IPS DF 4.7 (cell line): Measurements from ENCODE around the gene SCUBE2.
A peak's percentile ranks its signal among the peaks of the same experiment; 100 is the strongest.
"Not testable (repeated sequence)": the region's sequence is repeated elsewhere in the genome, so short reads cannot be mapped to it uniquely, and the experiment has no call there.

ENCODE experiments used
- DNase-seq: peaks from one replicate; pipeline ENCODE4 v3.0.0-alpha.2; 2013; ENCODE audit warnings: low spot score; ENCODE audit errors: extremely low read depth

Gene SCUBE2

DNA sequence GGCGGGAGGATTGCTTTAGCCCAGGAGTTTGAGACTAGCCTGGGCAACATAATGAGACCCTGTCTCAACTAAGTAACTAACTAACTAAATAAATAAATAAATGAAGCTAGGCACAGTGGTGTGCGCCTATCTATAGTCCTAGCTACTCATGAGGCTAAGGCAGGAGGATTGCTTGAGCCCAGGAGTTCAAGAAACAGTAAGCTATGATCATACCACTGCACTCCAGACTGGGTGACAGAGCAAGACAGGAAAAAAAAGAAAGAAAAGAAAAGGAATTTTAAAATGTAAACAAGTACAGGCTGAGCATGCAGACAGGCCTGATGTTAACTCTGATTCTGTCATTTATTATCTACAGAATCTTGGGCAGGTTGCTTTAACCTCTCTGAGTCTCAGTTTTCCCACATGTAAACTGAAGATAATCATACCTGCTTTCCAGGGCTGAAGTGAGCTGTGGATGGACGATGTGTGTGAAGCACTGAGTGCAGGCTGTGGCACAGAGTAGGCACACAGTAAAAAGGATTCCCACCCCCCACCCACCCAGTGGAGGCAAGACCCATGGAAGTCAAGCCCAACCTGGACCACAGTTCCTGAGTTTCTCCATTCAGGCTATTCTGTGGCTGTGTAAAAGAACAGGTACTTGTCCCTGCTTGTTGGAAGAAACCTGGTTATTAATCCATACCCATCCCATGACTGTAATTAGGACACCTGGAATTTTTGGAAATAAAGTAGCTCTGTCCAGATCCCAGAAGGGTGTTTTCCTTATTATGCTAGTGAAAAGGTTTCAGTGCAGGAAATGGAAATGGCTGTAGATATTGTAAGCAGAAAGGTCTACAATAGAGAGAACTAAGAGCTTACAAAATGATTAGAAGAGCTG lies 18.7 kb upstream of the SCUBE2 start:
- no peak for DNase-seq

DNA sequence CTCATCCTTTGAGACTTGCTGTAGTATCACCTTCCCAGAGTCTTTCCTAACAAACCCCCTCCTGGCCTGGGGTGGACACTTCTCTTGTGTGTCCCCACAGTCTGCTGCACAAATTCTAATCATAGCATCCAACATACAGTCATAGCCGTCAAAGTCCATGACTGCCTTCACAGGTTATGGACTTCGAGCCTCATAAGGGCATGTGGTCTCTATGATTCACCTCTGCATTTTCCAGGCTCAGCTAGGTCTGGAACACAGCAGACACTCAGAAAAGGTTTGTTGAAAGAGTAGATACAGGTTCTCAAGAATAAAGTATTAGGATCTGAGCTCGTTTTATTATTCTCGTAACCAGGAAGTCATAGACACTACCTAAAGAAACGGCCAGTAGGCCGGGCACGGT lies 13.2 kb upstream of the SCUBE2 start:
- no peak for DNase-seq

DNA sequence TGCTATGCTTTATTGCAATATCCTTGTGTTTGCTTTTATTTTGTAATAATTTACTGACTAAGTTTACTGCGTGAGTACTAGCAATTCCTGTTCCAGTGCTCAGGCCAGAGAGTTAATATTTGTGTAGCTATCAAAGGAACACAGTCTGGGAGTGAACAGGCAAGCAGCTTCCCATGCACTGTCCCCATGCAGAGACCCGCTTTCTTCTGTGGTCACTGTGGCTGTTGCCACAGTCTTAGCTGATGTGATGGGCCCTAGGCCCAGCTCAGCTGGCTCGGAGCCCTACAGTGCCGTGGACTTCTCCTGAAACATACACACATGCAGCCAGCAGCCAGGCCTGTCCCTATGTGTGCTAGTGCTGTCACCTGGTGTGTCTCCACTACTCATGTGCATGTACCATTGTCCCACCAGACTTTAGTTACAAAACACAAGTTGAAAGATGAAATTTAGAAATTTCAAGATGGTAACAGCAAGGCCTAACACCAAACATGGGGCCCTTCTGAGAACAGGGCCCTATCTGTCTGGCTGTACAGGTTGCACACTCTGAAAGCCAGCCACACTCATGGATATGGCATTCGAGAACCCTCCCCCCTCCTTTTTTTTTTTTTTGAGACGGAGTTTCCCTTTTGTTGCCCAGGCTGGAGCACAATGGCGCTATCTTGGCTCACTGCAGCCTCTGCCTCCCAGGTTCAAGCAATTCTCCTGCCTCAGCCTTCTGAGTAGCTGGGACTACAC lies 12.3 kb upstream of the SCUBE2 start:
- DNase-seq, result no peak

DNA sequence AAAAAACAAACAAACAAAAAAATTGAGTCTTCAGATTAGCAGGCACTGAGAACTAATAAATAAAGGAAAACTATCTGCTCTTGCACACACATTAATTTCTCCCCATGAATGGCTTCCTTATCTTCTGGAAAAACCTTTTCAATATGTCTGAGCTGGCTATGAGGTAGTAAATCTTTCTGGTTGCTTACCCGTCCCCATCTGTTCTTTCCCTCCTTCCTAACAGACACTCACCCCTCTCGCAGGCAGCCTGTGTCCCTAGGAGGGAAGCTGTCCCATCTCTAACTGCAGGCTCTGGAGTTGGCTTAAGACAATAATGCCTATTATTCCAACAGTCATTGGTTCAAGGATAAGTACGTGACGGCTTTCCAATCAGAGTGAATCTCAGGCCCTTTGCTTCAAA lies 8.2 kb upstream of the SCUBE2 start:
- no peak for DNase-seq

DNA sequence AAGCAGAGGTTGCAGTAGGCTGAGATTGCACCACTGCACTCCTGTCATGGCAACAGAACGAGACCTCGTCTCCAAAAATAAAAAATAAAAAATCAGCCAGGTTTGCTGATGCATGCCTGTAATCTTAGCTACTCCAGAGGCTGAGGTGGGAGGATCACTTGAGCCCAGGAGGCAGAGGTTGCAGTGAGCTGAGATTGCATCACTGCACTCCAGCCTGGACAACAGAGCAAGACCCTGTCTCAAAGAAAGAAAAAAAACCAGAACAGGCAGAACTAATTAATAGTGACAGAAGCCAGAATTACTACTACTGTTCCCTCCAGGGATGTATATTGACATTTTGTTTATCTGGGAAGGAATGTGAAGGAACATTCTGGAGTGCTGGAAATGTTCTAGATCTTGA lies 7.1 kb upstream of the SCUBE2 start:
- DNase-seq, result not testable (repeated sequence)

DNA sequence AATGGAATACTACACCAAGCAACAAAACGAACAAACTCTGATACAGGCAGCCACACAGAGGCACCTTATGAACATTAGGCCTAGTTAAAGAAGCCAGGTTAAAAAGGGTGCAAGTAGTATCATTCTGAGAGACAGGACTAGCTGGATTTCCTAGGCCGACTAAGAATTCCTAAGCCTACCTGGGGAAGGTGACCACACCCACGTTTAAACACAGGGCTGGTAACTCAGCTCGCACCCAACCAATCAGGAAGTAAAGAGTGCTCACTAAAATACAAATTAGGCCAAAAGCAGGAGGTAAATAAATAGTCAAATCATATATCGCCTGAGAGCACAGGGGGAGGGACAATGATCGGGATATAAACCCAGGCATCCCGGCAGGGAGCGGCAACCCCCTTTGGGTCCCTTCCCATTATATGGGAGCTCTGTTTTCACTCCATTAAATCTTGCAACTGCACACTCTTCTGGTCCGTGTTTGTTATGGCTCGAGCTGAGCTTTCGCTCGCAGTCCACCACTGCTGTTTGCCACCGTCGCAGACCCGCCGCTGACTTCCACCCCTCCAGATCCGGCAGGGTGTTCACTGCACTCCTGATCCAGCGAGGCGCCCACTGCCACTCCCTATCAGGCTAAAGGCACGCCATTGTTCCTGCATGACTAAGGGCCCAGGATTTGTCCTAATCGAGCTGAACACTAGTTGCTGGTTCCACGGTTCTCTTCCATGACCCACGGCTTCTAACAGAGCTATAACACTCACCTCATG lies 6.0 kb upstream of the SCUBE2 start:
- DNase-seq, result not testable (repeated sequence)

DNA sequence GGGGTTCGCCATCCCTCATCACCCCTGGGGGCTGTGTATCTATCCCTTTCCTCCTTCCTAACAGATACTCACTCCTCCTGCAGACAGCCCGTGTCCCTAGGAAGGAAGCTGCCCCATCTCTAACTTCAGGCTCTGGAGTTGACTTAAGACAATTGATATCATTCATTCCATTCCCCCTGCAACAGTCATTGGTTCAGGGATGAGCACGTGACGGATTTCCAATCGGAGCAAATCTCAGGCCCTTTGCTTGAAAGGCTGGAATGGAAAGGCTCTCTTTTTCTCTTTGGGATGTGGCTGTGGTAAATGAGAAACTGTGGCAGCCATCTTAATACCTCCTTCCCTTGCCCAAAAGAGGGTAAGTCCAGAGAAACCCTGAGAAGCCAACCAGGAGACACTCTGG lies 5.0 kb upstream of the SCUBE2 start:
- no peak for DNase-seq

DNA sequence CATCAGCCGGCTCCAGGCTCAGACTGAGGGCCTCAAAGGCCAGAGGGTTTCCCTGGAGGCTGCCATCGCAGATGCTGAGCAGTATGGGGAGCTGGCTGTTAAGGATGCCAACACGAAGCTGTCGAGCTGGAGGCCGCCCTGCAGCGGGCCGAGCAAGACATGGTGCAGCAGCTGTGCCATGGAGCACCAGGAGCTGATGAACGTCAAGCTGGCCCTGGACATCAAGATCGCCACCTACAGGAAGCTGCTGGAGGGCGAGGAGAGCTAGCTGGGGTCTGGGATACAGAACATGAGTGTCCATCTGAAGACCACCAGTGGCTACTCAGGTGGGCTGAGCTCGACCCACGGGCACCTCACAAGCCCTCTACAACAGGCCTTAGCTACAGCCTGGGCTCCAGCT lies 4.0 kb upstream of the SCUBE2 start:
- no peak for DNase-seq

DNA sequence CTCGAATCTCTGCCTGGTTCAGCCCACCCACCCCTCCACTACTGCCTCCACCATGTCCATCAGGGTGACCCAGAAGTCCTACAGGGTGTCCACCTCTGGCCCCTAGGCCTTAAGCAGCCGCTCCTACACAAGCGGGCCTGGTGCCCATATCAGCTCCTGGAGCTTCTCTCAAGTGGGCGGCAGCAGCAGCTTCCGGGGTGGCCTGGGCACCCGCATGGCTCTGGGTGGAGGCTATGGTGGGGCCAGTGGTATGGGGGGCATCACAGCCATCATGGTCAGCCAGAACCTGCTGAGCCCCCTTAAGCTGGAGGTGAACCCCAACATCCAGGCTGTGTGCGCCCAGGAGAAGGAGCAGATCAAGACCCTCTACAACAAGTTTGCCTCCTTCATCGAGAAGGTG lies 3.0 kb upstream of the SCUBE2 start:
- DNase-seq, result no peak

DNA sequence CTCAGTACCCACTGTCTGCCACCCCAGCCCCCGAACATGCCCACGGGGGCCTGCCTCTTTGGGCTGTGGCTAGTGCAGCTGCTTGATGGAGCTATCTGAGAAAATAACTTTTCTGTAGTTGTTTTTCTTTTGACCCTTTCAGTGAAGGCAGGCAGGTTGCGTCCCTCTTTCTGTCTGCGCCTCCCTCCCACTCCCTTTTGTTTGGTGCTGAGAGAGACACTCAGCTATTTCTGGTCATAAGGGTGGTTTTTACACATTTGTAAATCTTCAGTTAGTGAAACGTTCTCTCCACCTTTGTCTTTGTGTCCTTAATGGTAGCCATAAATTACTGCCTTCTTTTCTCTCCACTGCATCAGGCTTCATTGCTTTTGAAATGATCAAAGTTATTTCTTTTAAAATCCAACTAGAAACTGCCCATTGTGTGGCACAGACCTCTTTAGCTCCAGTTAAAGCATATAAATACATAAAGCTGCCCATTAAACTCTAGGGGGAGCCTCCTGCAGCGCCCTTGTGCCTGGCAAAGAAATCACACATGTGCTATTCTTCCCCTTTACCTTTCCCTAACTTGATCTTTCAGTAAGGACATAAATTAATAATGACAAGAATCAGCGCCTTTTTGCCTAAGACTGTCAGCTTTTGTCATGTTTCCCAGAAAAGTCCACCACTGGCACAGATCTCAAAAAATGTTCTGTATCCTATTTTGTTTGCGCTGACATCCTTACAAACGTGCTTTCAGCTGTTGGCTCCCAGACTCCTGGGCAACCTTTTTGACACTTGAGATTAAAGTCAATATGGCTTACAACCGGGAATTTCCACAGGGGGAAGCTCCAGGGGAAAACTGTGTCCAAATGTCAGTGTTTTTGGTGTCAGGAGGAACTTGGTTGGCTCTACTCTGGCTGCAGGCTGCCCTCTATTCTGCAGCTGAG lies 1.7 kb upstream of the SCUBE2 start:
- DNase-seq, result no peak

DNA sequence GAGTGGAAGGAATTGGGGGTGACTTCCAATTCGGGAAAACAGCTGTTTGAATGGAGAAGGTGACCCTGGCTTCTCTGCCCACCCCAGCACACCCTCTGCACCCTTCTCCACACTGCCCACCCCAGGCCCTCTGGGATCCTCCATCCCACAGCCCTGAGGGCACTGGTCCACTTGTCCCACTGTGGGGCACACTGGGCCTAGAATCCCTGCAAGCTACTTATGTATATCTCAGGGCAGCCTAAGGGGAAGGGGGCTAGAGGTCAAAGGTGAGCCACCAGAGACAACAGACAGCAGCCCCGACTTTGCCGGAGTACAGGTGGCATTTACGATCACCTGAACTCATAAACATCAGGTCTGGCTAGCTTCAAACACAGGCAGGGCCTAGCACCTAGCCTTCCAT lies 673 bp upstream of the SCUBE2 start:
- no peak for DNase-seq

DNA sequence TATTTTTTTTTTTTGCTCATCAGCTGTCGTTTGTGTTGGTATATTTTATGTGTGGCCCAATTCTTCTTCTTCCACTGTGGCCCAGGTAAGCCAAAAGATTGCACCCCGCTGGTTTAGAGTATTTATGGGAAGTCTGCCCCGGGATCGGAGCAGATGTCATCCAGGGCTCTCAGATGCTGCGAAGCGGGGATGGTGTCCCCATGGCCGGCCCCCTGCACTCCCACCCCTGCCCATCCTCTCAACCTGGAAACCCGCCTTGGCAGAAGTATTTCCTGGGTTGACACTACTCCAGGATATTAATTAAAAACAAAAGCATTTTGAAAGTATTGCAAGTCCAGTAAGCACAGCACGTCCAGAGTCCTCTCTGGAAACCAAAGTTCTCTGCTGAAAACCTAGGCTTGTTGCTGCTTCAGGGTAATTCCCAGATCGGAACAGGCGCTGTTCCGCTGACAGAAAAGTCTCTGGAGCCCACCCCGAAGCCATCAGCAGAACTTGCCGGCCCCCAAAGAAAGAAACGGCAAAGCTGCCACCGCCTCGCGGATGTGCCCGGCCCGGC lies 833 bp downstream of the SCUBE2 start:
- DNase-seq, result no peak

DNA sequence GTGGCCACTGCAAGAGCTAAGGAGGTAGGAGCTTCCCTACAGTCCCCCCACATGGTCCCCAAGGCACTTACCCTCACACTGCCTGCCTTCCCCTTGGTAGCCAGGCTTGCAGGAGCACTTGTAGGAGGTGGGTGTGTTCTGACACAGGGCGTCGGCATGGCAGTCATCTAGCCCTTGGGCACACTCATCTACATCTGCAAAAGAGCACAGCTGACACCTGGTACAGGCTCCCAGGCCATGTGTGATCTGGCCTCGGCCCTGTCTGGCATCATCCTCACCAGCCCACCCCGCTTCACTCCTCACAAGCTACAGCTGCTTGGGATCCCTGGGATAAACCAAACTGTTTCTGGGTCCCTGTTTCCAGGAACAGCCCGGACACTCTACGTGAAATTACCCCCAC lies 1.8 kb downstream of the SCUBE2 start:
- DNase-seq, result no peak

DNA sequence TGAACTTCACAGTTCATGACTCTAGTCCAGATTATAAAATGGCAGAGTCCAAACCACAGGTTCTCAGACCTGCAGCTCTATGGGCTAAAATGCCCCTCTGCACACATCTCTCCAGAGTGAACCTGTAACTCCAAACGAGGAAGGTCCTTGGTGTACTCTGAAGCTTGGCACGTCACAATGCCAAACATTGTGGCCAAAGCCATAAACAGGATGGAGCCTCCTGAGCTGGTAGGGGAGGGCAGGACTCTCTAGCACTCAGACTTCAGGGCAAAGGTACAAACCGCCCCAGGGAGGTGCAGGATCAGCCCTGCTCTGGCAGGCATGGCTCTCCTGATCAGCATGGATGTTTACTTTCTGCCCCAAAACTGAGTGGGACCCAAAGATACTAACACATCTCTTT lies 2.3 kb downstream of the SCUBE2 start:
- no peak for DNase-seq

DNA sequence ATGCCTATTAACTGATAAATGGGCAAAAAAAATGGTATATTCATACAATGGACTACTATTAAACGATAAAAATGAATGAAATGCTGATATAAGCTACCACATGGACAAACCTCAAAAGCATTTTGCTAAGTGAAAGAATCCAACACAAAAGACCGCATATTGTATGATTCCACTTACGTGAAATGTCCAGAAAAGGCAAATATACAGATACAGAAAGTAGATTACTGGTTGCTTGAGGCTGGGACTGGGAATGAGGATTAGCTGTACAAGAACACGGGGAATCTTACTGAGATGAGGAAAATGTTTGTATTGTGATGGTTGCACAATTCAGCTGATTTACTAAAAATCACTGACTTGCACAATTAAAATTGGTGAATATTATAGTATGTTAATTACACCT lies 8.8 kb downstream of the SCUBE2 start:
- no peak for DNase-seq

DNA sequence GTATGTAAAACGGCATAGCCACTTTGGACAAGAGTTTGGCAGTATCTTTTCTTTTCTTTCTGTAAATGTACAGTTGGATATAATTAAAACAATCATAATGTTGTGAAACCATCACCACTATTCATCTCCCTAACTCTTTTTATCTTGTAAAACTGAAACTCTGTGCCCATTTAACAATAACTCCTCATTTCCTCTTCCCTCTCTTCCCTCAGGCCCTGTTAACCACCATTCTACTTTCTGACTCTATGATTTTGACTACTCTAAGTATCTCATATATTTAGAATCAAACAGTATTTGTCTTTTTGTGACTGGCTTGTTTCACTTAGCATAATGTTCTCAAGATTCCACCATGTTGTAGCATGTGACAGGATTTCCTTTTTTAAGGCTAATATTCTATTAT lies 10.2 kb downstream of the SCUBE2 start:
- DNase-seq, result no peak

DNA sequence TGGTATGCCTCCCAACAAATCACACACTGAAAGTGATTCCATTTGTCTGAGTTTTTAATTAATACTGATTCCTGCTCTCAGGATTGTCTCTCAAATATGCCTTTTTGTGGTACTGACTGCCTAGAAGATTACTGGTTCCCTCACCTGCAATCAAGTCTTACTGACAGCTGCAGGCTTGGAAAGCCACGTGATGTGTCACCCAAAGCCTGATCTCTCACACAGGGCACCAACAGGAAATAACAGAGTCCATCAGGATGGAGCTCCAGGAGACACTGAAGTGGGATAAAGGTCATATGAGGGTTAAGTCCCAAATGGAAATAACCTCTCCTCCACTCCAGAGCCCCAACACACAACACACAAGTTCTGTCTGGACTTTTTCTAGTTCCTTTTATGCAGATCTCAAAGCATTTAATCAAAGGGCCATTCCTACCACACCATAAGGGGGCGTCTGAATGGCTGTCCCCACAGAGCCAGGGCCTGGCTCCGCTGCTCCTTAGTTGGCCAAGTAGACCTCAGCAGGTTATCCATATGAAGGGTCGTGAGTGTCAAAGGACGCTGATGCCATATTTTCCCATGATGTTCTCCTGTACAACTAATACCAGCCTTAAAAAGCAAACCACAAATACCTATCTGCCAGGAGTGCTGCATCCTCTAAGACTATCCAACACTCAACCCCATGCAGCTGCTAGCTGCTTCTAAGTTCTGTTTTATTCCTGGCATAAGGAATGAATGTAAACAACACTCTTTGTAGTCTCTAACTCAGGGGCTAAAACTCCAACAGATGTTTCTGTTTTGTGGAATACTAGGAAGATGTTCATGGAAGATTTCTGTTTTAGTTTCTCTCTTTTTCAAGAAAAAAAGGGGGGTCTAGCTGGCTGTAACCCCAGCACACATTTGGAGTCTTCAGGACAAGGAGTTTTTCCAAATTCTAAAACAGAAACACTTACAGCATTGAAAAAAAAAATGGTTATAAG lies 13.0 kb downstream of the SCUBE2 start:
- peak; percentile 33 for DNase-seq

DNA sequence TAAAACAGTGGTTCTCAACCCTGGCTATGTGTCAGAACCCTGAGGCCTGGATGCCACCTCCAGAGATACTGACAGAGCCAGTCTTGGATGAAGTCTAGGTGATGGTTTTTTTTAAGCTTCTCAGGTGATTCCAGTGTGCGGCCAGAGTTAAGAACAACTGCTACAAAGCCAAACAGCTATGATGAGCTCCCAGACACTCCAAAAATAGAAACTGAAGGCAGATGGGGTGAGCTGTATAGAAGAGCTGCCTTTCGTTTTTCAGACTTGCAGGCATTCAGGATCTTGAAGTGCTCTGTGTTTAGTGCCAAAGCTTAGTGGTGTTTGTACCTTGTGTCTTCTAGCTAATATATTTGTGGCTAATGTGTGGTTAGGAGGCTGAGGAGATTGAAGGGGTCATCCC lies 14.2 kb downstream of the SCUBE2 start:
- no peak for DNase-seq

DNA sequence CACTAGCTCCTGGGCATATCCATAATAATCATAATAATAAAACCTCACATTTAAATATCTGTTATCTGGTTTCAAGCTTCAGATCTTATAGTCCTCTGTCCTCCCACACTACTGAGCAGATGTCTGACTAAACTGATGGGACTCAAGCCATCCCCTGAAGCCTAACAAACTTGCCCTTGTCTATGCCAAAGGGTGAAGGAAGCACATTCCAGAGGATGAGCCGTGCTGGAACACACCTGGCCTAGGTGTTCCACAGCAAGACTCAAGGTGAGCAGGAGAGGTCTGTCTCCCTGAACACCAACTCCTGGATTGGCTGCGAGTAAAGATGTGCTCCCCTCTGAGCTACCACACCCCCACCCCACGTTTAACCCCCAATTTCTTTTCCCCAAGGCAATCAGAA lies 14.7 kb downstream of the SCUBE2 start:
- DNase-seq, result no peak

DNA sequence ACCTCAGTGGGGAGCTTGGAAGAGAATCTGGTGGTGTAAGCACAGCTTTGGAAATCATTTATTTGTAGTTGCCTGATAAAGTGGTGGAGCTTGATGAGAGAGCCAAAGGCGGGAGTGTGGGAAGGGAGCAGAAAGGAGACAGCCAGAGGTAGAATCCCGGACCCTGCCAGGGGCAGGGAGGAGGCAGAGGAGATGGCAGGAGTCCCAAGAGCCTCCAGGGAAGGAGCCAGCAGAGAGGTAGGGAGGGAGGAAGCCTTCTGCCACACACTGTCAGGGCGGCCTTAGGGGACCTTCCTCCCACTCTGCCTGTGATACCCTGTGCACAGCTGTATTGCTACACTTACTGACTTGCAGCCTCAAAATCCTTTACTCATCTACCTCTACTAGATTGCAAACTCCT lies 15.4 kb downstream of the SCUBE2 start:
- no peak for DNase-seq
